SK-N-MC (cell line): ENCODE measurements around the gene CFAP410.

Experiments
- DNase-seq: peaks from one replicate; pipeline ENCODE4 v3.0.0-alpha.2; 2011; ENCODE audit warnings: low read depth, low spot score
- H3K27ac ChIP-seq: fragments of 200-600 bp; sonication (generic); 2 replicates; pipeline ENCODE4 v1.5.1; 2016; ENCODE audit warnings: mixed run types
- H3K36me3 ChIP-seq: fragments of 200-600 bp; sonication (generic); 2 replicates; pipeline ENCODE4 v1.6.1; 2017; ENCODE audit warnings: antibody characterized with exemption, low read length, mixed read lengths; ENCODE audit not compliant: insufficient read depth
- H3K4me3 ChIP-seq: fragments of 200-600 bp; sonication (generic); 2 replicates; pipeline ENCODE4 v1.5.1; 2016
- H3K9ac ChIP-seq: fragments of 200-600 bp; sonication (generic); 2 replicates; pipeline ENCODE4 v1.8.0; 2017; ENCODE audit warnings: mixed run types, mixed read lengths; ENCODE audit not compliant: insufficient read length
- H3K9me3 ChIP-seq: fragments of 200-600 bp; sonication (generic); 2 replicates; pipeline ENCODE4 v1.6.1; 2017; ENCODE audit warnings: low read depth, mild to moderate bottlenecking, antibody characterized with exemption, low read length, moderate library complexity, mixed read lengths
- EZH2 ChIP-seq: fragments of 200-600 bp; sonication (generic); IDR thresholded peaks from one replicate; pipeline ENCODE4 v1.6.1; 2017; ENCODE audit warnings: antibody characterized with exemption
- FOXP2 ChIP-seq: optimal IDR thresholded peaks from 2 replicates; pipeline ENCODE3; 2011; ENCODE audit warnings: mild to moderate bottlenecking, moderate library complexity; ENCODE audit not compliant: insufficient read depth; ENCODE audit errors: extremely low read length, control extremely low read depth
- POLR2AphosphoS5 ChIP-seq: IDR thresholded peaks from 2 replicates; pipeline ENCODE4 v1.6.1; 2012; ENCODE audit warnings: mild to moderate bottlenecking, low read depth, low read length, borderline replicate concordance

Gene CFAP410

GRCh38 chr21:44338971-44339910 lies at the start of gene CFAP410:
TSS of gene CFAP410 (minus strand) at chr21:44339390. CDS start at chr21:44339194, 196 bp downstream.
- no peaks in the 10 kb centered on the region for H3K9me3 ChIP-seq
- peak; percentile 44 for DNase-seq
- peak within 1 kb of the TSS; percentile 99 for H3K27ac ChIP-seq
- TF ChIP-seq FOXP2, result no peak
- no peak for TF ChIP-seq EZH2
- TF ChIP-seq POLR2AphosphoS5, result peak; percentile 90
- H3K36me3 ChIP-seq, result no peaks in the 10 kb centered on the region; the same call in 1 of the 2 replicates
- peak within 1 kb of the TSS; percentile 96 for H3K9ac ChIP-seq
- H3K4me3 ChIP-seq, result peak within 1 kb of the TSS; percentile 98

DNA sequence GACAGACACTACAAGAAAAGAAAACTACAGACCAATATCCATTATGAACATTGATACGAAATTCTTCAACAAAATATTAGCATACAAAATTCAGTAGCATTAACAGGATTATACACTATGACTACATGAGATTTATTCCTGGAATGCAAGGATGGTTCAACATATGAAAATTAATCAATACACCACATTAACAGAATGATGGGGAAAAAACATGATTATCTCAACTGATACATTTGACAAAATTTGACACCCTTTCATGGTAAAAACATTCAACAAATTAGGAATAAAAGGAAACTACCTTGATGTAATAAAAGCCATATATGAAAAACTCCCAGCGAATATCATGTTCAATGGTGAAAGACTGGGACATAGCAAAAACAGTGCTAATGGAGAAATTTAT lies 45.8 kb upstream of the CFAP410 start:
- H3K36me3 ChIP-seq, result no peaks in the 10 kb centered on the region
- H3K9ac ChIP-seq, result no peak overlapping the region
- H3K4me3 ChIP-seq, result no peak overlapping the region

DNA sequence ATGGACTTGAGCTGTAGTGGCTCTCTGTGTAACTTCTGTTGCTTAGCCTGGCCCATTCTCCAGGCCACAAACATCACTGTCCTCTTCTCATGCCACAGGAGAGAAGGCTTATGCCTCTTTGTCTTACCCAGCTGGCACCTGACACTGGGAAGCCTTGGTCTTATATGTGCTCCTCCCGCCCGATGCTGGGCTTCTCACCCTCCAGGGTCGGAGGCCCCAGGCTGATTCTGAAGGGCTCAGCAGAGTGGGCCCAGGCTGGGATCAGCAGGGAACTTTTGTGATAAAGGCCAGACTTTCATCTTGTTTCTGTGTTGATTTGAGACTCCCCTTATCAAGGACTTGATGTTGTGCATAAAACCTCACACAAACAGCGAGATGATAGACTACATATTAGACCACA lies 44.0 kb upstream of the CFAP410 start:
- DNase-seq, result no peak
- no peaks in the 10 kb centered on the region; the same call in 1 of the 2 replicates for H3K9me3 ChIP-seq
- no peak overlapping the region for H3K9ac ChIP-seq
- H3K4me3 ChIP-seq, result no peak overlapping the region
- H3K36me3 ChIP-seq, result no peaks in the 10 kb centered on the region
- no peak overlapping the region for H3K27ac ChIP-seq
- TF ChIP-seq POLR2AphosphoS5 (no peak), FOXP2 (no peak), EZH2 (no peak)

More for the DNA sequence above, 45.8 kb upstream of the CFAP410 start:
- H3K9me3 ChIP-seq, result no peaks in the 10 kb centered on the region; the same call in 1 of the 2 replicates
- no peak overlapping the region for H3K27ac ChIP-seq
- TF ChIP-seq POLR2AphosphoS5 (no peak), EZH2 (no peak)
- DNase-seq, result no peak

- no peak for TF ChIP-seq FOXP2
- TF ChIP-seq POLR2AphosphoS5, result no peak
- TF ChIP-seq EZH2, result no peak
- Histone ChIP-seq H3K36me3 (no peaks in the 10 kb centered on the region), H3K9me3 (no peaks in the 10 kb centered on the region; the same call in 1 of the 2 replicates), H3K4me3 (no peak overlapping the region), H3K27ac (no peak overlapping the region), H3K9ac (no peak overlapping the region)
- DNase-seq, result no peak
Observed at GRCh38 chr21:44382536-44382935, 43.3 kb upstream of the CFAP410 start.

- no peak for TF ChIP-seq POLR2AphosphoS5
- no peak for TF ChIP-seq EZH2
- no peak for TF ChIP-seq FOXP2
- no peak overlapping the region for H3K4me3 ChIP-seq
Observed at GRCh38 chr21:44381874-44382273, 42.7 kb upstream of the CFAP410 start.

DNA sequence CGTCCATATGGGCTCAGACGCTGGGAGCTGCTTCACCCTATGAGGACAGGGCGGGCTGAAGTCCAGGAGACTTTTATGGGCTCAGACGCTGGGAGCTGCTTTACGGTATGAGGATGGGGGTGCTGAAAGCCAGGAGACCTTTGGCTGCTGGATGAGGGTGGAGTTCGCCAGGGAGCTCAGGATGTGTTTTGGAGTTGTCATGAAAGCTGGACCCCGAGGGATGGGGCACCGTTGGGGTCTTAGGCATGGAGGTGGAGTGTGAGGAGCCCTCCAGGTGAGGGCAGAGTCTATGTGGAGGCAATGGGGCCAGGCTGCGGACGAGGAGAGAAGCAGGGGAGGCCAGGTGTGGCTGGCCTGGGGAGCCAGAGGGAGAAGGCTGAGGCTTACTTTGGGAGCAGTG lies 41.7 kb upstream of the CFAP410 start:
- Histone ChIP-seq H3K9ac (no peak overlapping the region), H3K4me3 (no peak overlapping the region), H3K36me3 (no peaks in the 10 kb centered on the region), H3K9me3 (no peaks in the 10 kb centered on the region; the same call in 1 of the 2 replicates), H3K27ac (no peak overlapping the region)
- DNase-seq, result no peak
- TF ChIP-seq POLR2AphosphoS5 (no peak), FOXP2 (no peak), EZH2 (no peak)

More at GRCh38 chr21:44381874-44382273, 42.7 kb upstream of the CFAP410 start:
- no peak overlapping the region for H3K27ac ChIP-seq
- H3K9me3 ChIP-seq, result no peaks in the 10 kb centered on the region; the same call in 1 of the 2 replicates
- no peaks in the 10 kb centered on the region for H3K36me3 ChIP-seq
- no peak for DNase-seq
- no peak overlapping the region for H3K9ac ChIP-seq

- H3K4me3 ChIP-seq, result no peak overlapping the region
- no peak overlapping the region for H3K27ac ChIP-seq
- H3K36me3 ChIP-seq, result no peaks in the 10 kb centered on the region
- H3K9ac ChIP-seq, result no peak overlapping the region
- TF ChIP-seq FOXP2, result no peak
- TF ChIP-seq EZH2, result no peak
- TF ChIP-seq POLR2AphosphoS5, result no peak
- no peak for DNase-seq
- no peaks in the 10 kb centered on the region for H3K9me3 ChIP-seq
Observed at GRCh38 chr21:44379991-44380865, 41.0 kb upstream of the CFAP410 start.

DNA sequence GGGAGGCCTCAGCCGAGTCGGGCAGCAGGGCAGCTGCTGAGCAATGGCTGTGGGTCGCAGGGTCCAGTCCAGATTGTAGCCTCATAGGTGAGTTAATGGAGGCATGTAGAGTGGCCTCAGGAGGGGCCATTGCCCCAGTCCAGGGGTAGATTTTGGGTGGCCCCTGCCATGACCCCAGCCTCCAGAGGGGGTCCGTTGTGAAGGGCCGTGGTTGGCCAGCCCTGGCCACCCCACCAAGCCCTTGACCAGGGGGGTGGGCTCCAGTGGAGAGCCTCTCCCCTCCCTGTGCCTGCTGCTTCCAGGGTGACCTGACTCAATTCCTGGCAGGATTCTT lies 40.3 kb upstream of the CFAP410 start:
- no peak overlapping the region for H3K27ac ChIP-seq
- no peak overlapping the region for H3K9ac ChIP-seq
- H3K4me3 ChIP-seq, result no peak overlapping the region
- H3K36me3 ChIP-seq, result no peaks in the 10 kb centered on the region
- no peak for DNase-seq
- TF ChIP-seq FOXP2 (no peak), POLR2AphosphoS5 (no peak), EZH2 (no peak)
- no peaks in the 10 kb centered on the region for H3K9me3 ChIP-seq
